GM10266 (cell line): ENCODE measurements around the gene ZNF653.

ENCODE experiments used
- DNase-seq: peaks from one replicate; pipeline ENCODE4 v3.0.0; 2012; ENCODE audit errors: extremely low spot score
- TF ChIP-seq, protein P1 (sequence below): IDR thresholded peaks from 2 replicates; pipeline ENCODE4 v1.5.1; 2012; ENCODE audit warnings: mild to moderate bottlenecking, low read depth; ENCODE audit not compliant: control insufficient read depth, insufficient read depth; ENCODE audit errors: missing control alignments

The ZNF653 gene

DNA sequence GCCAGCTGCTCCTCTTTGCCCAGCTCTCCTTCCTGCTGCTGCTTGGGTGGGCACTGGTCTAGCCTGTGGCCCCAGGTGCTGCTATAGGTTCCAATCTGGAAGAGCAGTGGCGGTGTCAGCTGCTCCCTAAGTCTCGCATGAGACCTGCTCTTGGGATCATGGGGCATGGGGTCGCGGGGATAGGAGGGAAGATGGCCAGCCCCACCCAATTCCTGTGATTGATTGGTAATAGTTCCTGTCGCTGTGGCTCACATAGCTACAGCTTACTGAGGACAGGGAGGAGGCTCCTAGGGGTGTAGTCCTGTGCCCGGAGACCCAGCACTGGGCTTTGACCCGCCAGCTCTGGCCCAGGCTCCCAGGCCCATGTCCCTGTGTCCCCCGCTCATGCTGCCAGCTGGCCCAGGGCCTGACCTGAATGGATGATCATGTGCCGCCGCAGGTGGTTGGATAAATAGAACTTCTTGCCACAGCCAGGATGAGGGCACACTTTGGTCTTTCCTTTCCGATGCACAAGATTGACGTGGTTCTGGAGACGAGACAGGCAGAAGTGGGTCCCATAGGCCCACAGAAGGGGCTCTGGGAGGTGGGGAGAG is 20.3 kb downstream of the ZNF653 start:
- DNase-seq, result no peak
- TF ChIP-seq, protein P1, sequence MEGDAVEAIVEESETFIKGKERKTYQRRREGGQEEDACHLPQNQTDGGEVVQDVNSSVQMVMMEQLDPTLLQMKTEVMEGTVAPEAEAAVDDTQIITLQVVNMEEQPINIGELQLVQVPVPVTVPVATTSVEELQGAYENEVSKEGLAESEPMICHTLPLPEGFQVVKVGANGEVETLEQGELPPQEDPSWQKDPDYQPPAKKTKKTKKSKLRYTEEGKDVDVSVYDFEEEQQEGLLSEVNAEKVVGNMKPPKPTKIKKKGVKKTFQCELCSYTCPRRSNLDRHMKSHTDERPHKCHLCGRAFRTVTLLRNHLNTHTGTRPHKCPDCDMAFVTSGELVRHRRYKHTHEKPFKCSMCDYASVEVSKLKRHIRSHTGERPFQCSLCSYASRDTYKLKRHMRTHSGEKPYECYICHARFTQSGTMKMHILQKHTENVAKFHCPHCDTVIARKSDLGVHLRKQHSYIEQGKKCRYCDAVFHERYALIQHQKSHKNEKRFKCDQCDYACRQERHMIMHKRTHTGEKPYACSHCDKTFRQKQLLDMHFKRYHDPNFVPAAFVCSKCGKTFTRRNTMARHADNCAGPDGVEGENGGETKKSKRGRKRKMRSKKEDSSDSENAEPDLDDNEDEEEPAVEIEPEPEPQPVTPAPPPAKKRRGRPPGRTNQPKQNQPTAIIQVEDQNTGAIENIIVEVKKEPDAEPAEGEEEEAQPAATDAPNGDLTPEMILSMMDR, result no peak

DNA sequence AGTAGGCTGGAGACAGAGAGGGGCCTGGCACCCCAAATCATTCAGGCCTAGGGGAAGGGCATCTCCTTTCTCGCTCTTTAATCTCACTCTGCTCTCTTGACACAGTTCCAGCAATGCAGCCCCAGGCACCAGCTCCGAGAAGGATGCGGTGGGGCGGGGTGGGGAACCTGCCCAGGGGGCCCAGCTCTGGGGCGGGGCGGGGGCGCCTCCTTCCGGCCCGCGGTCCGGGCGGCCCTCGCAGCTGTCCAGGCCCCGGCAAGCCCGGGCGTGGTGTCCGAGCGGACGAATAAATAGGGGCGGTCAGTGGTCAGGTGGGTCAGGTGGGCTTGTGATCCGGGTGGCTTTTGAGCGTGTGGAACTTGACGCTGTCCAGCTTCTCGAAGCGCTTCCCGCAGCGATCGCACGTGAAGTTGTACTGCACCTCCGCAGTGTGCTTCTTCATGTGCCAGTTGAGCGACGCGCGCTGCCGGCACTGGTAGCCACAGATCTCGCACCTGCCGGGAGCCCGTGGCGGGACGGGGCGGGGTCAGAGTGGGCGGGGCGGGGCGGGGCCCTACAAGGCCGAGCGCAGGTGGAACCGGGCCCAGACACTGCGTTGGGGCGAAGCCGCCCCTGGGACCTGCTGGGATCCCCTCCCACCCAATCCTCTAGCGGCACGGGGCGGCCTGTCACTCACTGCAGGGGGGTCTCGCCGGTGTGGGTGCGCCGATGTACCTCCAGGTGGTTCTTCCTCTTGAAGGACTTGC is 22.1 kb downstream of the ZNF653 start:
- TF ChIP-seq, protein P1, result no peak
- DNase-seq, result no peak

DNA sequence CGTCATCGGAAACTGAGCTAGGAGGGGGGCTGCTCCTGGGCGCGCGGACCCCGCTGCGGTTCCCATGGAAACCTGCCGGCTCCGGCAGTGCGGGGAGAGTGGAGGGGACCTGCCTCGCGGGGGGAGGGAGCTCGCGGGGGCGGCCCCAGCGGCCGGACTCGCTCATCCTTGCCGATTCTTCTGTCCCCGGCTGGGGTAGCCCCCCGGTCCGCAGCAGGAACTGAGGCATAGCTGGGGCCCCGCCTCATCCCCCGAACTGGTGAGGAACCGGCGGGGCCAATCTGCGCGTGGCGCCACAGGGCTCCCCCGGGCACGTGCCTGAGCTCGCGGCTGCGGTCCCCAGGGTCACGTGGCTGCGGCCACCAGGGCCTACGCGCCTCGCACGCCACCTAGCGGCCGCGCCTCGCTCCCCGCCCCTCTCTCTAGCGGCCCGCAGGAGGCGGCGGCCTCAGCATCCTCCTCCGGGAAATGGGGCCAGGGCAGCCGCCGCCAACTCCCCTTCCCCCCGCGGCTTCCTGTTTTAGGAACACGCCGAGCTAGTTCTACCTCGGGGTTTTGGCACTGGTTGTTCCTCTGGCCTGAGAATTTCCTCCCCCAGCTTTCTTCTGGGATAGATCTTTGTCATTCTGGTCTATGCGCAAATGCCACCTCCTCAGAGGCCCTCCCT is 23.1 kb downstream of the ZNF653 start:
- TF ChIP-seq, protein P1, result peak; percentile 98
- peak; percentile 98 for DNase-seq

DNA sequence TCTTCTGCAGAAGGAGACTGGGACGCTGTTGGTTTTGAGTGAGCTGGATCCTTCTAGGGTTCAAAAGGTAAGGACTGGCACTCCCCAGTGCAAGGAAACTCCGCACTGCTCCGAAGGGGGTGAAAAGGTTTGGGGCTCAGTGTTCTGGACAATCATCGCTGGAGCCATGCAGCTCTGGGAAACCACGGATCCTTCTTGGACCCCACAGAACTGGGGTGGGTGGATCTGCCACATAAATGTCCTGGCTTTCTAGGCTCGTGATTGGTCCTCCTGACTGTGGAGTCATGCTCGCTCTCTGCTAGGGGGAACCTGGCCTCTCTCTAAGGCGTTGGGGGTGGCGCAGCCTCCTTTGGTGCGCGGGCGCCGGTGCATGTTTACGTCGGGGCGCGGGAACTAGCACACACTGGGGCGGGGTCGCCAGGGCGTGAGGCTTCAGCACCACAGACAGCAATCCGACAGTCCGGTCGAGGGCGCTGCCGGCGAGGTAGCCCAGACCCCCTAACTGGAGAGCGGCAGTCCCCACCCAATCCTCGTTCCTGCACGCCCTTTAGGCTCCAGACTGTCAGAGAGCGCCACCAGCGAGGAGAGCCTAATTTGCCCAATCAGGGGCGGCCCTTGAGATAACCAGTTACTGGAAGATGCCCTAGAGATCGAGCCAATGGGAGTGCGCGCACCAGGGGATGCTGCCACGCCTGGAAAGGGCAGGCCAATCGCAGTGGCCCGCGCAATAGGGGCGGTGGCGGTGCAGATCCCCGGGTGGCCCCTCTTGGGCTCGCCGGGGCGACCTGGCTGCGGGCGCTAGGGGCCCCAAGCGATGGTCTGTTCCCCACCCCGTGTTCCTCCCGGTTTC is 23.9 kb downstream of the ZNF653 start:
- peak; percentile 97 for DNase-seq
- TF ChIP-seq, protein P1, result no peak

DNA sequence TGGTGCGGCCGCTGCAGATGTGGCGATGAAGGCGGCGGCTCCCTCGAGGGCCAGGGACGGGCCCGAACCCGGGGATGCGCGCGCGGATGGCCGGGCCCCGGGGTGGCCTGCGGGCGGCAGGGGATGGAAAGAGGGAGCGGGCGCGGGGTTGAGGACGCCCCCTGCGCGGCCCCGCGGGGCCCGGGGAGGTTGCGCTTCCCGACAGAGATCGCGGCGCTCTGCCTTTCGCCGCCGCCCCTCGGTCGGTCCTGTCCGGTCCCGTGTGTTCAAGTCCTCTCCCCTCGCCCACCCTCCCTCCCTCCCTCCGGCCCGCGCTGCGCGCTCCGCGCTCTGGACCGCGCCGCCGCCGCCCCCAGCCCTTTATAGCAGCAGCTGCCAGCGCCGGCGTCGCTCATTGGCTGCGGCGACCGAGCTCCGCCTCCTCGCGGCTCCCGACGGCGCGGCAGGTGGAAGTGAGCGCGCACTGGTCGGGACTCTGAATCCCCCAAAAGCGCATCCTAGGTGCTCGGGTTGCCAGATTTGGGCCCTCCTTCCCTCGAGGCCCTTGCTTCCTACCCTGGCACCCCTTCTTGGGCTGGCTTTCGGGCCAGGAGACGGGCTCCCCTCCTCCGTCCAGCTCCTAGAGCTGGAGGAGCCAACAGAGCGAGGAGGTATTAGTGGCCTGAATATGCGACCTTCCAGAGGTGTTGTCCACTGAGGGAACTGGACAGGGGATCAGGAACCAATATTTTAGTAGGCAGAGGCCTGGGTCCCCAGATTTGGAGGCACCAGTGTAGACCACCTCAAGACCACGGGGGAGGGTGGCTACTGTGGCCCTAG is 24.7 kb downstream of the ZNF653 start, which contains the start of gene ELAVL3:
Gene ELAVL3 (minus strand): TSS at position 332 of the 819 bp plus-strand sequence. CDS start 438 bp downstream, outside the sequence.
- TF ChIP-seq, protein P1, result no peak
- no peak for DNase-seq
